HuH-7 (cell line): ENCODE measurements around the gene UPP2.
A peak's percentile ranks its signal among the peaks of the same experiment; 100 is the strongest.

Source experiments
- DNase-seq: peaks from one replicate; pipeline ENCODE4 v3.0.0; 2011; ENCODE audit warnings: low spot score

UPP2 gene

DNA sequence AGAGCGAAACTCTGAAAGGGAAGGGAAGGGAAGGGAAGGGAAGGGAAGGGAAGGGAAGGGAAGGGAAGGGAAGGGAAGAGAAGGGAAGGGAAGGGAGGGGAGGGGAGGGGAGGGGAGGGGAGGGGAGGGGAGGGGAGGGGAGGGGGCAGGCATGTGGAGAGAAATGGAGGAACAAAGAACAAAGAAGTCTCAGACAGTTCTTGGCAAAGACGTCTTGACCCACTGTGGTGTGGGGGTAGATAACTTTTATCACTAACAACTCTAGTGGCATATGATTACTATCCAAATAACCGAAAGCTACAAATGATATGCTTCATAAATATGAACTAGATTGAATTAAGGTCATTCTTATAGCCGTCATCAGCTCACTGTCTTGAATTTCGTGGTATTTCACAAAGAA is 3.2 kb downstream of the UPP2 start:
- DNase-seq, result no peak

DNA sequence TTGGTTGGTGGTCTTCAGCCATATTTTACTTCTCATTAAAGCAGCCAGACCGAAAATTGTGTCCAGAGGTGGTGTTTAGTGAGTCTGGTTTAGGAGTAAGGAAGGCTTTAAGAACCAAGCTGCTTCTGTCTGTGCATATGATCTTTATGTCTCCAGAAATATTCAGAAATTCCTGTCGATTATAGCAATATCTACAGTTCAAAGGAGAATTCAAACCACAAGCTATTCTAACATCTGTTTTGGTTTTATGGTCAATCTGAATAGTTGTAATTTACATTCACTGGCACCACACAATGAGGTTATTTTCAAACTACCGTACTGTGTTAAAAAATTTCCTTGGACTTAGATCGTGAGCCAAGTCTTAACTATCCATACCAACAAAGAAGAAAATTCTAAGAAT is 11.3 kb downstream of the UPP2 start:
- no peak for DNase-seq

DNA sequence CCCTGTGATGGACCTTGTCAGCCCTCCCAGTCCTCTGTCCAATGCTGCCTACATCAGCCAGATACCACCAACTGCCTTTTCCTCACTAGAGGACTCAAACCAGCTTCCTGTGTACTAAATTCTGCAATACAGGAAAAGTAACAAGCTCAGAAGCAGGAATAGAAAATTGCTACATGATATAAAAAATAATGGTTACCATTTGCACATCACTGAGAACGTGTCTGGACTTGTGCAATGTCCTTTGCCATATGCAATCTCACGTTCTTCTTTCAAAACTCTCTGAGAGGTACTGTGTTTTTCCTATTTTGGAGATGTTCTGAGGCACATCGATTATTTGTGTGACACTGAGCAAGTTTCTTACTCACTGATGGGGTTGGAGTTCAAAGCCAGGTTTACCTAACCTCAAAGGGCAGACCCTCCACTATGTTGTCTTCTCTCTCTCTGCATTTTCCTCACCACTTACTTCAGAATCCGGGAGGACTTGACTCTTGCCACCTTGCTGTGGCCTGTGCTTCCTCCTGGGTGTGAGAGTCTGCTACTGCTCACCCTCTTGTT is 12.1 kb downstream of the UPP2 start:
- no peak for DNase-seq

DNA sequence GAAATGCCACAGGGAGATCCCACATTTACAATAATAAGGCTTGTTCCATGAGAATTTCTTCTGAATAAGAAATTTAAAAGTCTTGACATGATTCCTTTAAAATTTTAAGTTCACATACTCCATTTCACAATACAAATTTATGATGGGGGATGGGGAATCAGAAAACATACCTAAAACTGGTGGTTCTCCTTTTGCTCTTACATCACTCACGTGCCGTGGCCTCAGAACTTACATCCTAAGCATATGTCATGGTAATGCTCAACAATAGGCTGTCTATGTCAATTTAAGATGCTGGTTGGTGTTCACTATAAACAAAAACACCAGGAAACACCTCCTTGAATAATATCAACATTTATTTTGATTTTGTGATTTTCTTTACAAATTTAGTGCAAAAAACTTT is 12.8 kb downstream of the UPP2 start:
- no peak for DNase-seq

DNA sequence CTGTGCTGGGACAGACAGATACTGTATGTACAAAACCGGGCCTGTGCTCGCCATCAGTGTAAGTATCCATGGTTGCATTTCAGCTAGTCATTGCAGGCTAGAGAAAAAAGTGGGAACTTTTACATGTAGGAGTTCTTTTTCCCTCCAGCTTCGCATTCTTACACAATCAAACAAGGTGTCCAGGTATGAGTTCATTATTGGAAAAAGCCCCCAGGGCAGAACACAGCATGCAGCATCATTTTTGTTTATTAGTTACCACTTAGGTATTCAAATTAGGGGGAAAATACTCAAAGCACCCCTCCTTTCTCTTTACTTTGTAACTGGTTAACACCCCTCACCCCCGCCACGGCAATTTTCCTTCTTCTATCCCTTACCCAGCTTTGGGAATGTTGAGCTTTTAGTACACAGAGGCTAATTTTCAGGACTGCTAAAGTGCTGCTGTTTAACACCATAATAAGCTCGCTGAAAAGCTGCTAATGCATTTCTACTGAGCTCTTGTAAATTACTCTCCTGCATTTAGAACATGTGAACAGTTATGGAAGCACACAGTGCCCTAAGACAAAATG is 13.6 kb downstream of the UPP2 start:
- no peak for DNase-seq

DNA sequence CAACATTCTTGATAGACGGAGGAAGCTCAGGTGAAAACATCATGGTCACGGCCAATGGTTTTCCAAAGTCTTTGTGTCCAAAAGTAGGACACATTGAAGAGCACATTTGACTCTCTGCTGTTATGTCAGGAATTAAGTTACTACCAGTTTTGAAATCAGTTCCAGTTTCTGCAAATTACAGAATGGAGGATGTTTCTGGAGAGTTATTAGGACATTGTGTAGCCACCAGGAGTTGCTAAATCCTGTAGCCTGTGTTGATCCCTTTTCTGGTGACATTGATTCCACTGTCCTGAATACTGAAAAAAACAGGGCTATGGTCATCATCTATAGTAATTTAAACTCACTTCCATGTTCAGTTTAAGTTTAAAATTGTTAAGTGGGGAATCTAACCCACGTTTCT is 15.3 kb downstream of the UPP2 start:
- no peak for DNase-seq

DNA sequence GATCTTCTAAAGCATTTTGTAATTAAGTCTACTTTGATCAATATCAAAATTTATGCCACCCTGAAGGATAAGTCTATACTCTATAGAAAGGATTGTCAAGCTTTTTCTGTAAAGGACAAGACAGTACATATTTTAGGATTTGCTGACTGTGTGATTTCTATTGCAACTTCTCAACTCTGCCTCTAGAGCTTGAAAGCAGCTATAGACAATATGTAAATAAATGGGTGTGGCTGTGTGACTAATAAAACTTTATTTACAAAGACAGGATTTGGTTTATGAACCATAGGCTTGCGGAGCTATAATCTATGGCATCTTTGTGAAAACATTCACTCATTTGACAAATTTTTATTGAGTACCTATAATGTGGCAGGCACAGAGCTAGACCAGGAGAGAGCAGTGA is 18.4 kb downstream of the UPP2 start:
- no peak for DNase-seq

DNA sequence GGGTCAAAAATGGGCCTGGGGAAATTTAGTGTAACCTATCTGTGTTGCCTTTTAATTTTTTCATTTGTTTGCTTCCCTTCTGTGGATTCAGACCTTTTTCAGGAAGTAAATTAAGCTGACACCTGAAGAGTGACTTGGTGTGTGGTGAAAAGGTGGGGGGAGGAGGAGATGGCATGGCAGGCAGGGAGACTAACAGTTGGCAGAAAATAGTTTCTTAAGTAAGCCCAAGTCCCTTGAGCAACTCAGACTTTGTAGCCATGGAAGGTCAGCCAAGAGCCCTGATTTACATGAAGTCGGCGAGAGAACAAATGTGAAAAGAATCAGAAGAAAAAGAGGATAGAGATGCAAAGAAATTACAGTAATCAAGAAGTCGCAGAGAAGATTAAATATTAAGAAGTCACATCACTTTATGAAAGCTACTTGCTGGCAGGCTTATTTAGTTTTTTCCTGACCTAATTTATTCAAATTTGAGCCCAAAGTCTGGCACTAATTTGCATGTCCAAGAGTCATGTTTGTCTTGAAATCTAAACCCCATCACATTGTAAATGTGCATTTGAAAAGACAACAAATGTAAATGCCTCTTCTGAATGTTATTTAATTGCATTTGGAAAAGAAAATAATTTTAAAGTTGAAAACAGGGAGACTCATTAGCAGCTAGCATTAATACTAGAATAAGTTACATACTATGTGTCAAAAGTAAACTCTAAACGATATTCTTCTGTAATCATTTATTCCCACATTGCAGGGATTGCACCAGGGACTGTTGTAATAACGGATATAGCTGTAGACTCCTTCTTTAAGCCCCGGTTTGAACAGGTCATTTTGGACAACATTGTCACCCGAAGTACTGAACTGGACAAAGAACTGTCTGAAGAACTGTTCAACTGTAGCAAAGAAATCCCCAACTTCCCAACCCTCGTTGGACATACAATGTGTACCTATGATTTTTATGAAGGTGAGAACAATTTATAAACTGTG is 19.3 kb downstream of the UPP2 start:
- no peak for DNase-seq

DNA sequence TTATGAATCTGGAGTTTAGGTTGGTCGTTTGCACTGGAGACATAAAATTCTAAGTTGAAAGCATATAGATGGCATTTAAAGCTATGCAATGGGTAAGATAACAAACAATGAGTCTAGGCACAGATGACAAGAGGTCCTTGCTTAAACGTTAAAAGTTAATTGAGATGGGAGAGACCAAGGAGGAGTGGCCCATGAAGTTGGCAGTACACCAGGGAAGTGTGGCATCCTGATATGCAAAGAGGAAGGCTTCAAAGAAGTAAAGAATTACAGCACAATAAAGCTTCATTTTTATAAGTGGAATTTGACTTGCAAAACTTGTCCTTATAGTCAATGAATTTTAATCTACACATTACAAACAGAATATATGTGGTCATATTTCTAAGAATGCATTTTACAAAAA is 23.2 kb downstream of the UPP2 start:
- no peak for DNase-seq

DNA sequence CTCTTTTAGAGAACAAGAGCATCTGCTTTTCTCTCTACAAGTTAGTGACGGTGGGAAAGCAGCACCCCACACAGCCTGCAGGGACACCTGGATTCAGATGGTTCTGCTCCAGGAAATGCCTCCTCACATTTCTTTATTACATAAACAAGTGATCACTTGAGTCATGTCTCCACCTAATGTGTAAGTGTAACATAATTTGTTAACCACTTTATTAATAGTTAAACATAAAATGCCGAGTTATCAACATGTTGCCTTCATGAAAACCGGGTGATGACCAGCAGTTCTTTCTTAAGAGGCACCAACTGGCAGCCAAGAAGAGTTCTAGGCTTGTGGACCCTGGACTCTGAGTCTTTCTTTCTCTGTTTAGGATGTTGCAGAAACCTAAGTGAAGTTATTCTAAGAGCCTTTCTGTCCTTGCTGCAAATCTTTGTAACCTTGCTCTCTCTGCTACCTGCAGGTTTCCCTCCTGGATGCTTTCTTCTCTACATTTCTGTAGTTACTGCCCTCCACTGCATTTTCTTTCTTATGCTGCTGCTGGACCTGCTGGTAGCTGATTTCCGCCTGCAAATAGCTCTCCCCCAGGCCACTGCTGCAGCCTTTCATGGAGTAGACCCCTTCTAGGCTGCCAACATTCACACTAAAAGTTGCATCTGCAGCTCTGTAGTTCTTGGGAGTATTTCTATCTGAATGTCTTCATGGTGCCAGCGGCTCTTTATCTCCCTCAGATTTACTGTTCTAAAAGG is 24.3 kb downstream of the UPP2 start:
- DNase-seq, result no peak

DNA sequence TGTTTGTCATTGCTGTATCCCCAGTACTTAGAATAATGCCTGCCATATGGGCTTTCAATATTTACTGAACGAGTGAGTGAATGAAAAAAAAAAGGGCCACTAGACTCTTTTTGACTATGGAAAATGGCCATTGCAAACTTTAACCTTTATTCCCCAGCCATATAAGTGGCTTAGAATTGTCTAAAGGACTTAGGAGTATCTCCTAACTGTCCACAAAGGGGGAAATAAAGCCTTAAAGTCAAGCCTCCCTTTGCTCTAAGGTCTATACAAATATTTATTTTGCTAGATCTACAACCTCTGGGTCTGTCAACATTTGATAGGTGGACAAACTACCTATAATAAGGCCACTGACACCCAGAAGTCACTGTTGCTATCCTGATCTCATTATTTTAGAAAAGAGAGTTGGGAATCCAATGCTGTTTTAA is 25.7 kb downstream of the UPP2 start:
- DNase-seq, result no peak

DNA sequence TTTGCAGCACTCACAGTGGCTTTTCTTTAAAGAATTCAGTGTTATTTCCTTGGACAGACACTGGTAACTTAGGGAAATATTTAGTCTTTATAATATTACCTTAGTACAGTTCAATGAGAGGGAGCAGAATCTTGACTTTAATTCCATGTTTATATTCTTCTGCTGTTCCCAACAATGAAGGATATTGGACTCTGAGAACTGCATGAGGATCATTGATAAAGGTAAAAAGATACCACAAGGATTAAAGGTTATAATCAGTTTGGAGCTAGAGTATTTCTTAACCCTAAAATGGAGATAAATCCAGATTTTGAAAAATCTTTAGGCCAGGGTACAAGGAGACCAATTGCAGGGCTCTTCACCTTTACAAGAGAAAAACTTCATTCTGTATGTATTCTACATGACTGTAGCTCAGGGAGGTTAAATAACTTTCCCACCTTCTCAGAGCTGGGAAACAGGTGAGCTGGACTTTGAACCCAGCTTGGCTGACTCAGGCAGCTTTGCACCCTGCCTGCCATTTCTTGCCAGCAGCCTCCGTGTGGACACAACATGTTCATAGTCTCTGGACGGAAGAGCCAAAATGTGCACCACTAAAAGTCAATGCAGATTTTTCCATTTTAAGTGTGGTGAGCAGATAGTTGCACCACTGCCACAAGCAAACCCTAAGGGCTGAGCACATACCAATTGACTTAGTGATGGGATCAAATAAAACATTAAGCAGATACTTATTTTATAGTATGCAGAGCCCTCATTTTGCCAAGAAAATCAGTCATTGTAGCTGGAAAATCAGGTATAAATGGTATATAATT is 26.7 kb downstream of the UPP2 start:
- no peak for DNase-seq

DNA sequence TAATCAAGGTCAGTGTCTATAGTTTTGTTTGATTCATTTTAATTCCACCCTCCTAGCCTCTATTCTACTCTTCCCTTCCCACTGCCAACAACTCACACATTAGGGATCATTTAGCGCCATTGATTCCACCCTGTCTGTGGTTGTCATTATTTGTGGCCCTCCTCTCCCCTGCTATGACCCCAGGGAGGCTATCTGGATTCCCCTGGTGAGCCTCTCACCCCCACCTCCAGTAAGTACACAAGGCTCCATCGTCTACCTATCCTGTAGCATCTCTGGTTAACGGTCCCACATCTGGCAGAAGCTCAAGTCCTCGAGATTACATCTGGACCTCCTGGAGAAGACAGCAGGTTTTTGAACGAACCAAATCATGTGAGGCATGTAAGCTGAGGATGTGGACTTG is 27.4 kb downstream of the UPP2 start:
- DNase-seq, result no peak

DNA sequence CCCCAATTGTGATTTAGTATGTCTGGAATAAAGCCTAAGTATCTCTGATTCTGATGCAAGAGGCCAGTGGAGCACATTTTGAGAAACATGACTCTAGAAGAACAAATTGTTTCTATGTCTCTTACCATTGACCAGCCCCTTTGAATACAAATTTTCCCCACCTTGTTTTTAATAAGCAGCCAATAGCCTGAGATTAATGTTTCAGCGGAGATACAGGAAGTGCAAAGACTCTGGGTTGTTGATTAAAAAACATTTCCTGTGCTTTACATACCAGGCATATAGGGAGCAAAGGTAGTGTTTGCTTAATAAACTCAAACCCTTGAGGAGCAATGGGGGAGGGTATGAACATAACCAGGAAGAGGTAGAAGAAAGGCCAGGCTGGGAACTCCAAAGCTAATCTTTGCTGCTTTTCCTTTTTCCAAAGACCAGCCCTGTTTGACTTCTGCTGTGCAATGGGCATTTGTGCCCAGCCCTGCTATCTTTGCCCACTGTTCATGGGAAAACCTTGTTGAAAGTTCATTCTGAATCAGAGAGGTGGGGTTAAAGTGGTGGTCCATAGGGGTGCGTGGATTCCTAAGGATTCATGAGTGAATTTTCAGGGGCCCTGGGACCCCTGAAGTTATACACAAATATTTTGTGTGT is 29.3 kb downstream of the UPP2 start:
- no peak for DNase-seq

DNA sequence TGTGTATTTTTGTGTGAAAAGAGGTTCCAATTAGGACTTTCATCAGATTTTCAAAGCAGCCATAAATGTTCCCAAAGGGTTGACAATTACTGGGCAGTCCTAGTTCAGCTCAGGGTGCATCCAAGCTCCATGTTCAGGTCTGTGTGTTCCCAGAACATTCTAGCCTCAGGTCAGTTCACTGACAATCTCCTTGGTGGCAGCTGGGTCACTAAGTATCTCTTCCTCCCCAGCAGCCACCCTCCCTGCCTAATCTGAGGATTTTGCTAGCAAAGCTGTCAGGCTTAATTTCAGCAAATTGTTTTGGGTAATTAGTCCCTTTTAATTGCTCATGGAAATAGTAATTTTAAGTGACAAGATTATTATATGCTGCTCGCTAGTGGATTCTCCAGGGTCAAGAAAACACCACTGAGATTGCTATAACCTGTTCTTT is 29.8 kb downstream of the UPP2 start:
- no peak for DNase-seq

DNA sequence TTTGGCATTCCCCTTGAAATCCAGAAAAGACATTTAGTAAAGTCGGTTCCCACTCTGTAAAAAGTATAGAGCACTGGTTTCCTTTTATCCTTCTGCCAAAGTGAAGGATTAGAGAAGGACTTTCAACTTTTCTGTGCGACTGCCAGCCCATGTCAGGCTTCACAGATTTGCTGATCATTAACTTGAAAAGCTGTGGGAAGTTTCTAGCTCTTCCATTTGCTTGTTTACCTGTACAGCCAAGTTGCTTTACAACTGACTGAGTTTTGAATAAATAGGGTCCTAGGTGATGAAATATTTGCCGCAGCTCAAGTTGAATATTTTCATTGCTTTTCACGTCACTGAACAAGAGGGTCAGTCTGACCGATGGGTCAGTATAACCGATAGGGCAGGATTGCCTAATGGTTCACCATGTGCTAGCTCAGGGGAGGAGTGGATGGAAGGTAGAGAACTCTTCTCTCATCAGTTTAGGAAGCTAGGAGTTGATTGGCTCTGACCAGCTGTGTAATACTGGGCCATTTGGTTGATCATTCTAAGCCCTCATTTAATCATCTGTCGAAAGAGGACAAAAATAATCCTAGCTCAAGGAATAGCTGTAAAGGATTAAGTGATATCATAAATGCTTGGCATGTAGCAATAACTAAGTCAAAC is 30.4 kb downstream of the UPP2 start:
- peak; percentile 36 for DNase-seq

DNA sequence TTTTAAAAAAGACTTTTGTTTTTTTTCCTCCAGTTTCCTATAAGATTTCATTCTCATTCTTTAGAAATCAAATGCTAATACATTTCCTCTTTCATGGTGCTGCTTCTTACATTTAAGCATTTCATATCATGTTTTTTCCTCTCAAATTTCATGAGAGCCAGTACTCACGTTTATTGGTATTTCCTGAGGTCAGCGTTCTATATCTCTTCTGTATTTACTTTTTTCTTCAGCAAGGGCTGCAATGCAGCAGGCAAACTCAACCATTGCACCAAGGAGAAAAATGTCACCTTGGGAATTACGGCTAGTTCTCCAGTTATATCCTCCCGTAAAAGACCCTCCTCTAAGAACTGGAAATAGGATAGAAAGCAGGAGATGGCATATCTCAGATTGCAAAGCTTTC is 32.4 kb downstream of the UPP2 start:
- no peak for DNase-seq

DNA sequence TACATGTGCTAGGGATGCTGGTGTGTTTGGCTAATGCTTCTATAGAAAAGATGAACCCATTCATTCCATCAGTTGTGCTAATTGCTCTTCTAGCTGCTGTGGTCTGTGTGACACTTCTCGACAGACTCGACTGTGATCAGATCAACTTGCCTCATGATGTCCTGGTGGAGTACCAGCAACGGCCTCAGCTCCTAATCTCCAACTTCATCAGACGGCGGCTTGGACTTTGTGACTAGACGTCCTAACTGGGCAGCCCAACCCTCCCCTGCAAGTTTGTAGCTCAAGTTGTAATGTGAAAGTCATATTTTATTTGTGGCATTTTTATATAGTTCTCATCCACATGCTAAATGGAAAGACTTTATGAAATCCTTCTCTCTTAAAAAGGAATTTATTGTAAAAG is 33.0 kb downstream of the UPP2 start:
- DNase-seq, result peak; percentile 31

DNA sequence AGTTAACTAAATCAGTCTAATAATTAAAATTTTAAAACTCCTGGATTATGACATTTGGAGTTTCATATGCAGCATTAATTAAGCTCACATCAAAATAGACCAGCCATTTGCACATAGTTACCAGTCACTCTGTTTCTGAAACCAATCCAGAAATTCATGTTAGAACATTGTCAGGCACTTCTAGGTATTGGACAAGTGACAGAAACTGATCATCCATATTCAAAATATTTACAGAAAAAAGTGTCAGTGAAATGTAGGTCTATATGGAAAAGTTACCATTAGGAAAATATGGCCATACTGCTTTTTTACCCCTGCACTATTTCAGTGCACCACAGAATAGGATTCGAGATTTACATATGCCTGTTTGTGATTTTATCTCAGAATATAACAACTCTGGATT is 33.4 kb downstream of the UPP2 start:
- no peak for DNase-seq

DNA sequence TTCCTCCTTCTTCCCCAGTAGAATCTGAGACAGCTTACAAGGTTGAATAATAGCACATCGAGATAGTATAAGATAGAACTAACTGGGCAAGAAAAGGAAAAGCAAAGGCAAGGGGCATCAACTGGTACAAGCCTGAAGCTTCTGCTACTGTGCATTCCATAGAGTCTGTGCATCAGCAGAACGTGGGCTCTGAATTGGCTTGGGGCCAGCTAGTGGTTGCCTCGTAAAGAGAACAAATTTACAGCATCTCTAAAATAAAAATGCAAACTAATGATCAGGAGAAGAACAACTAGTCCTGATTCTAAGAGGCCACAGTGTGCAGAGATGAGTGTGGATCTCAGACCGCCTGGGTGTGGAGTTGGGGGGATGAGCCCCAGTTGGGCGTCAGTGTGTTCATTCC is 36.6 kb downstream of the UPP2 start:
- no peak for DNase-seq

DNA sequence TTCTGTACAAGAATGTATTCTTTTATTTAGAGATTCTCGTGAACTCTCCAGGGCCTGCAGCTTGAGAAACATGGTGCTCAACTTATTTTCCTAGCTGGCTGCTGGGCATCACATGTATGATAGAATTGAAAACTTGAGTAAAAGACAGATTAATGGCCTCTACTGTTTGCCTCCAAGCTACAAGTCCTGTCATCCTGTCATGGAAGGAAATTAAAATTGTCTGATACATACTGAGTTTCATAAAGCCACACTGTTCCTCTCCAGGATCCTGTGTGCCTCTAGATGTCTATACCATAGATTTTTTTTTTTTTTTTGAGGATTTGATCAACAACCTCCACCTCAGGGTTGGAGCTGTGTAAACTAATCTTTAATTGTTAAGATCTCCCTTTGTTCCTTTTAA is 38.5 kb downstream of the UPP2 start:
- DNase-seq, result no peak
